ENCODE results near the gene PRR23E. TPM values are rescaled to one million over a fixed set of nuclear protein-coding genes. Genes with fewer than 3 reads are reported as not detected.

Gene PRR23E
- total and polyA plus RNA-seq, 7 donors = not detected

DNA sequence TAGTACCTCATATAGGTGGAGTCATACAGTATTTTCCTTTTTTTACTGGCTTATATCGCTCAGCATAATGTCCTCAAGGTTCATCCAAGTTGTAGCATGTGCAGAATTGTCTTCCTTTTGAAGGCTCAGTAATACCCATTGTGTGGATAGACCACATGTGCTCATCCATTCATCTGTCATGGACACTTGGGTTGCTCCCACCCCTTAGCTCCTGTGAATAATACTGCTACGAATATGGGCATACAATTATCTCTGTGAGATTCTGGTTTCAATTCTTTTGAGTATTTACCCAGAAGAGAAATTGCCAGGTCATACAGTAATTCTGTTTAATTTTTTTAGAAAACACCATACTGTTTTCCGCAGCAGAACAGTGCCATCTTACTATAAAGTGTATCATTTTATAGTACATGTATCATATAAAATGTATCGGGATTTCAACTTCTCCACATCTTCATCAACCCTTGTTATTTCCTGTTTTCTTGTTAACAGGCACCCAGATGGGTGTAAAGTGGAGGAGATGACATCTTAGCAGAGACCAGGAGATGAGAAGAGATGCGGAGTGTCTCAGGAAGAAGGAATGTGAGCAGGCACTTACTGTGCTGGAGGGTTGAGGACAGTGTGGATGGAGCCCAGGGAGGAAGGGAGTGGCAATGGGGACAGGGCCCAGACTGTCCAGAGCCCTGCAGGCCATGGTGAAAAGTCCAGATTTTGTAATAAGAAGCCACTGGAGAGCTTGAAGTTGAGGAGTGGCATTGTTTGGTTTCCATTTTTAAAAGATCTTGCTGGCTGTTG, 27.0 kb upstream of the PRR23E start:
- no peak for DNase-seq
- 66 to 67% methylated on average over 5 of the region's 5 CpGs for WGBS, 2 donors
- TF ChIP-seq POLR2AphosphoS5 (IDR thresholded peaks at IDR 0.05) = no peak
- TF ChIP-seq EP300 (IDR thresholded peaks at IDR 0.05) = no peak
- TF ChIP-seq POLR2A (IDR thresholded peaks at IDR 0.05) = no peak
- TF ChIP-seq, protein P1, sequence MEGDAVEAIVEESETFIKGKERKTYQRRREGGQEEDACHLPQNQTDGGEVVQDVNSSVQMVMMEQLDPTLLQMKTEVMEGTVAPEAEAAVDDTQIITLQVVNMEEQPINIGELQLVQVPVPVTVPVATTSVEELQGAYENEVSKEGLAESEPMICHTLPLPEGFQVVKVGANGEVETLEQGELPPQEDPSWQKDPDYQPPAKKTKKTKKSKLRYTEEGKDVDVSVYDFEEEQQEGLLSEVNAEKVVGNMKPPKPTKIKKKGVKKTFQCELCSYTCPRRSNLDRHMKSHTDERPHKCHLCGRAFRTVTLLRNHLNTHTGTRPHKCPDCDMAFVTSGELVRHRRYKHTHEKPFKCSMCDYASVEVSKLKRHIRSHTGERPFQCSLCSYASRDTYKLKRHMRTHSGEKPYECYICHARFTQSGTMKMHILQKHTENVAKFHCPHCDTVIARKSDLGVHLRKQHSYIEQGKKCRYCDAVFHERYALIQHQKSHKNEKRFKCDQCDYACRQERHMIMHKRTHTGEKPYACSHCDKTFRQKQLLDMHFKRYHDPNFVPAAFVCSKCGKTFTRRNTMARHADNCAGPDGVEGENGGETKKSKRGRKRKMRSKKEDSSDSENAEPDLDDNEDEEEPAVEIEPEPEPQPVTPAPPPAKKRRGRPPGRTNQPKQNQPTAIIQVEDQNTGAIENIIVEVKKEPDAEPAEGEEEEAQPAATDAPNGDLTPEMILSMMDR (IDR thresholded peaks at IDR 0.05) = no peak
- no peak overlapping the region for H3K27ac ChIP-seq
- H3K4me3 ChIP-seq = no peak overlapping the region
- intact Hi-C loops (cut with DNase I) = no loop called here
- no peaks in the 10 kb centered on the region for H3K36me3 ChIP-seq
- peaks cover 0 to 10% (median 3%) of the 10 kb centered on the region in 3 donors for H3K27me3 ChIP-seq
- no peaks in the 10 kb centered on the region for H3K4me1 ChIP-seq
- H3K9me3 ChIP-seq = no peaks in the 10 kb centered on the region

DNA sequence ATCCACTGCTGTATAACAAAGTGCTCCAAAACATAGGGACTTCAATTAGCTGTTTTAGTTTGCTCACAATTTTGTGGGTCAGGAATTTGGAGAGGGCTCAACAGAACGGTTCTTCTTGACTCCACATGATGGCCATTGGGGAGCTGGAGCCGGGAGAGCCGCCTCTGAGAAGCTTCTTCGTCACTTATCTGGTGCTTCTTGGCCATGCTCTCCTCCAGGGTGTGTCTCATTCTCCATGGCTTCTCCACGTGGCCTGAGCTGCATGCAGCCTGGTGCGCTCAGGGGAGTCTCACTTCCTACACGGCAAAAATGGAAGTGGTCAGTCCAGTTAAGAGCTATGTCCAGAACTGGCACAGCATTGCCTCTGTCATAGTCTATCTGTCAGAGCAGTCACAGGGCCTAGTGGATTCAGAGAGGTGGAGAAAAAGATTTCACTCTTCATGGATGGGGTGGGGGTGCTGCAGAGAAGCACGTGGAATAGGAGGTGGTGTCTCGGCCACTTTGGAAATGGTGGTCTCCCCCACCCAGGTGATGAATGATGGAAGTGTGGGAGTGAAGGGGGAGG, 26.3 kb upstream of the PRR23E start:
- Histone ChIP-seq H3K4me3 (no peak overlapping the region), H3K36me3 (no peaks in the 10 kb centered on the region), H3K27me3 (peaks cover 0 to 16% (median 10%) of the 10 kb centered on the region in 3 donors), H3K4me1 (no peaks in the 10 kb centered on the region), H3K27ac (no peak overlapping the region), H3K9me3 (no peaks in the 10 kb centered on the region)
- WGBS, 2 donors = 84 to 85% methylated on average over 9 of the region's 9 CpGs
- no peak for DNase-seq
- TF ChIP-seq POLR2AphosphoS5 (IDR thresholded peaks at IDR 0.05) (no peak), EP300 (IDR thresholded peaks at IDR 0.05) (no peak), POLR2A (IDR thresholded peaks at IDR 0.05) (no peak)
- TF ChIP-seq, protein P1 (IDR thresholded peaks at IDR 0.05) = no peak
- intact Hi-C loops (cut with DNase I) = no loop called here

DNA sequence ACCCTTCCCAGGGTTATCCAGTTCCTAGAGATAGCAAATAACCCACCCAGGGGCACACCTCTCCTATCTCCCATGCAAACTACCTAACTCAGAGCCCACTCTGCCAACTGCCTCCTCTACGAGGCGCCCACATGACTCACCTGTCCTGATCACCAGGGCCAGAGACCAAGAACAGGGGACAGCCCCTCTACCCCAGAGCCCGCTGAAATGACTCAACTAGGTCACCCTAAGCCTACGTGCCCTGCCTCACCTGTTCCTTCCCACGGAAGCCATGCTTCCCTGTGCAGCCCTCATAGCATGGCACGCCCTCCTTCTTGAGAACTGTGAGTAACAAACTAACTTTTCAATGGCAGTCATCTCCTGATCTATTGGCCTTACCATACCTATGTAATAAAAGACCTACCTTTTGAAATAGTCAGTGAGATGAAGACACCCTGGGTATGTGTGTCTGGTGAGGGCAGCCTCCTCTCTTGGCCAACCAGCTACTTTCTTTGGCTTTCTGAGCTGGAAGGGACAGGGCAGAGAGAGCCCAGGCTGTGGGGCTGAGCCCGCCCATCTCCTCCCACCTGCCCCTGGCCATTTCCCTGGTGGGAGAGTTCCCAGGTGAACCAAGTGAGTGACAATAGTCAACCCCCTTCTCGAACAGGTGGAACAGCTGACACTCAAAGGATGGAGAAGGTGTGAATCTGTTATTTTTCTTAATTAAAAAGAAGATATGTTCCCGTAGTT, 25.5 kb upstream of the PRR23E start:
- H3K4me1 ChIP-seq = no peaks in the 10 kb centered on the region
- H3K36me3 ChIP-seq = no peaks in the 10 kb centered on the region
- 82% methylated on average over 9 of the region's 9 CpGs for WGBS, 2 donors
- no peak overlapping the region for H3K27ac ChIP-seq
- TF ChIP-seq POLR2A (IDR thresholded peaks at IDR 0.05) (no peak), POLR2AphosphoS5 (IDR thresholded peaks at IDR 0.05) (no peak)
- TF ChIP-seq, protein P1 (IDR thresholded peaks at IDR 0.05) = no peak
- intact Hi-C loops (cut with DNase I) = no loop called here
- no peak for DNase-seq
- no peak overlapping the region for H3K4me3 ChIP-seq
- H3K27me3 ChIP-seq = peaks cover 0 to 16% (median 12%) of the 10 kb centered on the region in 3 donors
- H3K9me3 ChIP-seq = no peaks in the 10 kb centered on the region

DNA sequence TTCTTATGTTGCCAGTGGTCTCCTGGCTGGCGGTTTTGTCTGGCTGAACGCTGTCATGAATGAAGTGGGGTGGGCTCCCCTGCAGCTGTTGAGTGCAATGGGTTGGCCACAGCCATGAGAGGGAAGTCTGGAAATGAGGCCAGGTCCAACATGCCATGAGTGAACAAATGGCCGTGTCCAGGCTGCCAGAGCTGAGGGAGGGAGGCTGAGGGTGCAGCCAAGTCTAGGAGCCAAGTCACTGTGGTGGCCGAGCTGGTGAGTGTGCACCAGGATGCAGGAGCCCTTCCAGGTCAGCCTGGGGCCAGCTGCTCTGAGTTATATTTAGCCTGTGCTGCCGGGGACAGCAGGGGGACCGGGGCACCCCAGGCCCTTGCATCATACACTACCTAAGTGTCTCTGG, 24.7 kb upstream of the PRR23E start:
- H3K27me3 ChIP-seq = peaks cover 0 to 16% (median 12%) of the 10 kb centered on the region in 3 donors
- H3K4me1 ChIP-seq = peaks cover 0 to 6% (median 0%) of the 10 kb centered on the region in 4 donors
- H3K9me3 ChIP-seq = no peaks in the 10 kb centered on the region
- H3K27ac ChIP-seq = no peak overlapping the region
- no peaks in the 10 kb centered on the region for H3K36me3 ChIP-seq
- H3K4me3 ChIP-seq = no peak overlapping the region
- intact Hi-C loops (cut with DNase I) = no loop called here
- TF ChIP-seq POLR2A (IDR thresholded peaks at IDR 0.05) (no peak), POLR2AphosphoS5 (IDR thresholded peaks at IDR 0.05) (no peak), EP300 (IDR thresholded peaks at IDR 0.05) (no peak)
- TF ChIP-seq, protein P1 (IDR thresholded peaks at IDR 0.05) = no peak
- DNase-seq = no peak
- WGBS, 2 donors = 67% methylated on average over 6 of the region's 6 CpGs
